GM11168 (cell line): ENCODE data around the gene ROR1.

Source experiments
- in situ Hi-C: fragments of 300-500 bp; cut with MboI; formaldehyde crosslinking; loops from one replicate; pipeline ENCODE4 v1.12.0; 2022; ENCODE audit warnings: low sequenced_read_pairs; ENCODE audit not compliant: unreplicated experiment

ROR1 gene

DNA sequence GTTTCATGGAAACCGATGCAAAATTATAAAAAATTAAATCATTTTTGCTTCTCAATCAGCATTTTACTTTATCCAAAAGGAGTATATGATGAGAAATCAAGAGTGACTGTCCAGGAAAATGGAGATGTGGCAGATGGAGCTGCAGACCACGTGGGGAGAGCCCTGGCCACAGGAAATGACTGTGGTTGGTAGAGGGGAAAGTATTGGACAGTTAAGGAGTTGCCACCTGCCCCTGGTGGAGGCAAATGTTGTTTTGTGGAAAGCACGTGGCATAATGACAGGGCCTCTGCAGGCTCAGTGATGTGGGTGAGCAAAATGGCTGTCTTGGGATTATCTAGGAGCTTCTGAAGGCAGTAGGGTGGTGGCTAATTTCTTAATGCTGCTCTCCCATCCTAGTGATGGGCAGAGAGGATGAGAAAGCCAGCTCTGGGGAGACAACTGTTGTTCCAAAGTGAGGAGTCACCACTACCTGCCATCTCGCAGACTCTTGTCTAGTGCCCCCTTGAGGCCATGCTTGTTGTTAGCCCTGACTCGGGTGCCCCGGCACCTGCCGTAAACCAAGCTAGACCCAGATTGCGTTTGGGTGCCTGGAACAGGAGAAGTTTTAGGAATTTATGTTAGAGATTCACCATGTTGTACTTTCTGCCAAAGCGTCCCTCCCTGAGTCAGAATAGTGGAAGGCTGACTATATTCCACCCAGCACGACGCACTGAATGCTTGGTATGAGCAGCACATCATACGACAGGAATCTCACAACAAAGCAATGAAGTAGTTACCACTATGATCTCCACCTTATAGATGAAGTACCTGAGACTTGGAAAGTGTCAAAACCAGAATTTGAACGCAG is 144.0 kb downstream of the ROR1 start:
- in situ Hi-C loops: no loop called here

GRCh38 chr1:63918418-63918945 is 144.7 kb downstream of the ROR1 start:
- in situ Hi-C loops: no loop called here

DNA sequence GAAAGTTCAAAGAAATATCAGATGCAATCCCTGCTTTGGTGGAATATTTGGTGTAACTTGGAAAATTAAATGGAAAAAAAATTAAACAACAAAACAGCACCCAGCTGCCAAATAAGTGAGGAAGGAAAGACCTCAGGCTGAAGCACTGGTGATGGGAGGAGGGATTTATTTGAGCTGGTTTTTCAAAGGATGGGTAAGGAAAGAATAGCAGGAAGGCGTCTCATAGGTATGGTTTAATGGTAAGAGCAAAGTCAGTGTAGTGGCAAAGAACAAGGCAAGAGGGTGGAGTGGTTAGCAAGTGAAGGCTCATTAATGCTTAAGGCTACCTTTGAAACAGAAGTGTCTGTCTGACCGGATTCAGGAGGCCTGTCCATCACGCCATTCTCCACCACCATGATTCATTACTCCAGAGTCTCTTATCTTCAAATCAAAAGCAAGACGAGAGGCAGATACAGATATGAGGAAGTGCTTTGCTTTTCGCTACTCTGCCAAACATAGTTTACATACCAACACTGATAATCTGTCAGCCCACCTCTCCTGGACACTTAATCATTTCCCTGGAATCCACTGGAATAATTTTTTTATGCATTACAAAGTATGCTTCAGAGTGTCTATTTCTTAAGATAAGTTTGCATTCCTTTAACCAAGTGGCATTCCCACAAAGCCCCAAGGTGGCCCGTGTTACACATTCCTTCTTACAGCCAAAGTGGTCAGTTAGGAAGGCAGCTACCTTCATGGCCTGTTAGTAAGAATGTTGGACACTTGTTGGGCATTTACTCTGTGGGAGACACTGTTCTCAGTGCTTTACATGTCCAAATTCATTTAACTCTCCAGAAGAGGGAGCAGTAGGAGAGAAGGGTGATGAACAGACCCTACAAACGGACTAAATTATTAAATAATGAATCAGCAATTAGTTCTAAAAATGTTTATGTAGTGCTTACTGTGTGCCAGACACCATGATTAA is 146.6 kb downstream of the ROR1 start:
- in situ Hi-C loops: no loop called here

DNA sequence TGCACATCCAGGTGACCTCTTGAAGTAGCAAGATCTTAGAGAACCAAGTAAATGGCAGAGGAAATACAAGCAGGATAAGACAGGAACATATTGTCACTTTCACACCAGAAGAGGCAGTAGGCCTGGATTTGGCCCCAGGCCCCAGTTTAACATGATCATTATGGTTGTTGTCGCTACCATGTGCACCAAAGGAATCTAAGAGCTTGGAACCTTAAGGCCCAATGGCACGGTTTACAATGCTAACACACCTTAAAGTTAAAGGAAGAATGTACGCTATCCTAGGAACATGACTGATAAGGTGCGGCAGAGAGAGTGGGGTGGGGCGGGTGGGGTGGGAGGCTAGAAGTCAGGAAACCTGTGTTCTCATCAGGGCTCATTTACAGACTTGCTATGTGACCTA is 147.5 kb downstream of the ROR1 start:
- in situ Hi-C loops: no loop called here

- in situ Hi-C loops: no loop called here
These were observed 148.0 kb downstream of the ROR1 start for GRCh38 chr1:63921802-63922201.

DNA sequence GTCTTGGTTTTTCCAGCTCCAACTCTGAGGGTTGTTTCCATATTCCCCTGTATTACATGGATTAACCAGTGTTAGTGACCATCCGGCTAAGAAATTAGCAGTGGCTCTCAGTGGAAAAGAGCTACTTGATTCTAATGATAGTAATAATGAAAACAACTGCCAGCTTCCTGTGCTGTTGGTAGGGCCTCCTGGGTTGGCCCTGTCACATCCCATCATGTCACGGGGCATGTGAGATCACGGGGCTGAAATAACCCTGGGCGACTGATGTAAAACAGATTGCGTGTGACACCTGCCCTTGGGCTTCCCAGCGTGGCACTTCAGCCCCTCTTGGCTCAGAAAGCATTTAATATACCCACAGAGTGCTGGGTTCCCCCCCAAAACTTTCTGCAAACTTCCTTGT is 149.0 kb downstream of the ROR1 start:
- in situ Hi-C loops: no loop called here

GRCh38 chr1:63923302-63923701 is 149.5 kb downstream of the ROR1 start:
- in situ Hi-C loops: no loop called here

- in situ Hi-C loops: no loop called here
These were observed 150.8 kb downstream of the ROR1 start for GRCh38 chr1:63924600-63924999.

DNA sequence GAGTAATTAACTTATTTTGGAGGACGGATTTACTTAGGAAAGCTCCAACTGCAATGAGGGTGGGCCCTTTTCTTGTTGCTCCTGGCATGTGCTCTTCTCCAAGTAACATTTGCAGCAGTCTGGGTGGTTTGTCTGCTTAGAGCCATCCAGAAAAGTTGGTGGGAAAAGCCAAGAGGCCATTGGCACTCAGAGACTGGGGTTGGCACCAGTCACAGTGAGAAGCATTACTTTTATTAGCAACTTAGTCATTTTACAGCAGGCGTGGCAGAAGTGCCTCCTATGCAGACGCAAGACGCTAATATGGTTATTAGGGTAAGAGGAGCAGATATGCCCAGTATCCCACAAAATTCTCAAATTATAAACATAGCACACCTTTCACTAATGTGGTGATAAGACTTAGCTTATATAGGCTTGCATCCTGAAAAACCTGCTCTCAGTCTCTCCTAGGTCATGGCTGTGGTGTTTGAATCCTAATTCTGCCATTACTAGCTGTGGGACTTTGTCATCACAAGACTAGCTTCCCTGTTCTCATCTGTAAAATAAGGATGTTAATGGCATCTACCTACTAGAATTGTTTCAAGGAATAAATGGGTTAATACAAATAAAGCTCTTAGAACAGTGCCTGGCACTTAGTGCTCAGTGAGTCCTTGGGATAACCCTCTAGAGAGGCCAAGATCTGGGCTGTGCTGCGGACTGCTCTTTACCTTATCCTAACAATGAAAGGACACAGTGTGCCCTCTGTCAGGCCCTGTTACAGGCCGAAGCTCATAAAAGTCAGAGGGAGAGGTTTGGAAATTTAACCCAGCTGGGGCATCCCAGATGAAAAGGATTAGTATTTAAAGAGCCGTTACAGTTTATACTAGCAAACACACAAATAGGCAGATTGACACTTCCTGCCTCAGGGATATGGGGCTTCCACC is 154.6 kb downstream of the ROR1 start:
- in situ Hi-C loops: loop anchor here (25.0 kb wide), 1 partner anchor 309 kb away; no protein-coding TSS in a partner anchor

DNA sequence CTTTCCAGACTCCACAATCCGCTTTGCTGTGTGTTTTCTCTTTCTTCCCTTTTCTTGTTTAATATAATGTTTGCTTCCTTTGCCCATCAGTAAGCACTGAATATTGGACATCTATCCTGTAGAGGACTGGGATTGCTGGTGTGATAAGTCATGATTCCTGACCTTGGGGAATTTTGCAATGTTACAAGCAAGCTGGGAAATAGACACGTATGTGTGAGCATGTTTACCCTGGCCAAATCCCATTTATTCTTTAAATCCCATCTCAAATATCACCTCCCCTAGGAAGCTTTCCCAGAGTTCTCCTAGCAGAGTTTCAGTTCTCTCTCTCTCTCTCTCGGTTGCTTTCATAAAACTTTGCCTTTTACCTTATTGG is 155.3 kb downstream of the ROR1 start:
- in situ Hi-C loops: loop anchor here (25.0 kb wide), 1 partner anchor 308 kb away; no protein-coding TSS in a partner anchor

DNA sequence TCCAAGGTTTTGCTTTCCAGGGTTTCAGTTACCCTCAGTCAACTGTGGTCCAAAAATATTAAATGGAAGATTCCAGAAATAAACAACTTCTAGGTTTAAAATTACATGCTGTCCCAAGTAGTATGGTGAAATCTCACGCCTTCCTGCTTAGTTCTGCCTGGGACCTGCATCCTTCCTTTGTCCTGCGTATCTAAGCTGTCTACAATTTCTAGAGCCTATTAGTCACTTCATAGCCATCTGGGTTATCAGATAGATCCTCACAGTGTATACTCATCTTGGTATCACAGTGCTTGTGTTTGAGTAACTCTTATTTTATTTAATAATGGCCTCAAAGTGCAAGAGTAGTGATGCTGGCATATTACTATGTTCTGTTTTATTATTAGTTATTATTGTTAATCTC is 157.7 kb downstream of the ROR1 start:
- in situ Hi-C loops: loop anchor here (25.0 kb wide), 1 partner anchor 306 kb away; no protein-coding TSS in a partner anchor

GRCh38 chr1:63934697-63935096 is 160.9 kb downstream of the ROR1 start:
- in situ Hi-C loops: loop anchor here (25.0 kb wide), 1 partner anchor 303 kb away; no protein-coding TSS in a partner anchor

DNA sequence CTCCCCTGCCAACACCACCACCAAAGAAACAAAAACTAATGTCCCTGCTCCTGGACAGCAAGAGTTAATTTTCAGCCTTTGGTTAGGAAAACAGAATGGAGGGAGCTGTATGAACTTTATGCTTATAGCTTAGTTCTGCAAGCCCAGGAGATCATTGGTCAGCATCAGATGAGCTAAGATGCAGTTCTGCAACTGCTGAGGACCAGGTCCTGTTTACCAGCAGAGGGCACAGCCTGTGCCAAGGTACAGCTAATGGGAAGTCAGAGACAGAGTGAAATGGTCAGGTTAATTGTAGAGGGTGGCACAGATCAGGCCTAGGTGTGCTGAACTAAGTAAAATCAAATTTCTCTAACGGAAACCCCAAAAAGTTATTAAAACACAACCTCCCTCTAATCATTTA is 161.3 kb downstream of the ROR1 start:
- in situ Hi-C loops: loop anchor here (25.0 kb wide), 1 partner anchor 302 kb away; no protein-coding TSS in a partner anchor

DNA sequence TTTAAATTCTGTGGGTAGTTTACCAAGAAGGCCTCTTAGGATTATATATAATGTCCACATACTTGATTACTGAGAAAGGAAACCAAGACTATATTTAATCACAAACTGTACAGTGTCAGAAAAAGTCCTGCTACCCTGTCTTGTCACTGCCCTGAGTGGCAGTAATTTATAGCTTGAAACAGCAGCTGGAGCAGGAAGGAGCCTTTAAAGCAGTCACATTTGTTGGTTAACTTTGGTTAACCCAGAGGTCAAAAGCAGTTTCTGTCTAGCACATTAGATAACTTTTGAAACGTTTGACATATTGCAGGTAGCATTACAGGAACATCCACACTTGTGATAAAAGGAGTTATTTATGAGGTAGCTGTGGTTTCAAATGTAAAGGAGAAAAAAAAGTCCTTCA is 161.7 kb downstream of the ROR1 start:
- in situ Hi-C loops: loop anchor here (25.0 kb wide), 1 partner anchor 302 kb away; no protein-coding TSS in a partner anchor

GRCh38 chr1:63936276-63936675 is 162.5 kb downstream of the ROR1 start:
- in situ Hi-C loops: loop anchor here (25.0 kb wide), 1 partner anchor 301 kb away; no protein-coding TSS in a partner anchor

DNA sequence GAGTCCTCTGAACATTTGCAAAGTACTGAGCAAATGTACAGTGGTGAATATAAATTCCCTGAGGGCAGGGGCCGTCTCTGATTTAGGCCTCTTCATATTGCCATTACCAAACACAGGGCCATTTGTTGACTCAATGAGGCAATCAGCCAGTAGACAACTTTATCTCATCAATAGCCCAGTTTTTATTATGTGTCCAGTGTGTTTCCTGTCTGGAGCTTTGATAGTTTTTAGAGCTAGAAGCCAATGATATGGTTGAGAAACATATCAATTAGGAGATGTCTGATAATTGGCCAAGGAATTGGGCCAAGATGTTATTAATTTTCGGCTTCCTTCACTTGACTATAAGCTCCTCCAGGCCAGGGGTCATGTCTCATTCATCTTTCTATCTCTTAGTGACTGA is 163.0 kb downstream of the ROR1 start:
- in situ Hi-C loops: loop anchor here (25.0 kb wide), 1 partner anchor 300 kb away; no protein-coding TSS in a partner anchor

DNA sequence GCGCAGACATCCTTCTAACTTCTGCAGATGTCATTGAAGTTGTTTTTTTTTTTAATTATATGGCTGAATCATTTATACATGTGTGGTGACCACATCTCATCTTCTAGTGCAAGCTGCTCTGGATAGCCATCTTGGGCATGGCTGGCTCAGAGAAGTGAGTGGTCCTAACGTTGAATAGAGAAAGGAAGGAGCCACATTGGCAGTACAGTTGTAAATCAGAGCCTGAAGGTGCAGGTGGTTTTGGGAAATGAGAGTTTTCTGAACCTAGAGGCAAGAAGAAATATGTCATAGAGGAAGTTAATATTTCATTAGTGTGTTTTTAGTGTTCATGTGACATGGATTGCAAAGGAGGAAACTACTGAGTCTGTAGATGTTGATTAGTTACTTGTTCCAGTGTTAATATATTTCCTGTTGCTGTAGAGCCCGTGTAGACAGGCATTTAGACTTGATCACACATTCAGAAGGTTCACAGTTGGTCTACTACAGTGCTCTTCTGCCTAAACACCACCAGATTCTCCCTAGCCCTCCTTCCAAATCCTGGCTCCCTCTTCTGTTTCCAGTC is 163.7 kb downstream of the ROR1 start:
- in situ Hi-C loops: loop anchor here (25.0 kb wide), 1 partner anchor 300 kb away; no protein-coding TSS in a partner anchor

- in situ Hi-C loops: loop anchor here (25.0 kb wide), 1 partner anchor 297 kb away; no protein-coding TSS in a partner anchor
These were observed 166.6 kb downstream of the ROR1 start for GRCh38 chr1:63940440-63940839.

- in situ Hi-C loops: loop anchor here (25.0 kb wide), 1 partner anchor 294 kb away; no protein-coding TSS in a partner anchor
These were observed 169.6 kb downstream of the ROR1 start for GRCh38 chr1:63943393-63943792.
